Muscle layer of duodenum (tissue), 2 donors: ENCODE data around the gene NTF3.
"Not testable (repeated sequence)": the region's sequence is repeated elsewhere in the genome, so short reads cannot be mapped to it uniquely, and the experiment has no call there.

Source experiments
- H3K27ac ChIP-seq: one replicate; pipeline ENCODE4 v1.7.0; 2013; ENCODE audit warnings: mild to moderate bottlenecking, low read length
- H3K27me3 ChIP-seq: one replicate; pipeline ENCODE4 v1.7.0; 2013; ENCODE audit warnings: low read depth, mild to moderate bottlenecking, control low read depth, low read length
- H3K36me3 ChIP-seq, 2 donors: one replicate each; pipeline ENCODE4 v1.7.0; 2013; ENCODE audit warnings: low read length in 2 of 2, control low read depth in 1 of 2, mild to moderate bottlenecking in 1 of 2; ENCODE audit not compliant: insufficient read depth in 2 of 2, control insufficient read depth in 1 of 2
- H3K4me1 ChIP-seq, 2 donors: one replicate each; pipeline ENCODE4 v1.7.0; 2013; ENCODE audit warnings: low read length in 2 of 2, mild to moderate bottlenecking in 2 of 2, control low read depth in 1 of 2, moderate library complexity in 1 of 2; ENCODE audit not compliant: insufficient read depth in 2 of 2, control insufficient read depth in 1 of 2
- H3K4me3 ChIP-seq, 2 donors: one replicate each; pipeline ENCODE4 v1.7.0; 2013; ENCODE audit warnings: low read length in 2 of 2, low read depth in 1 of 2, mild to moderate bottlenecking in 1 of 2
- H3K9me3 ChIP-seq, 2 donors: one replicate each; pipeline ENCODE4 v1.7.0; 2013; ENCODE audit warnings: low read length in 2 of 2, control low read depth in 1 of 2, mild to moderate bottlenecking in 1 of 2; ENCODE audit not compliant: control insufficient read depth in 1 of 2
- donor health status: healthy.

Gene NTF3

DNA sequence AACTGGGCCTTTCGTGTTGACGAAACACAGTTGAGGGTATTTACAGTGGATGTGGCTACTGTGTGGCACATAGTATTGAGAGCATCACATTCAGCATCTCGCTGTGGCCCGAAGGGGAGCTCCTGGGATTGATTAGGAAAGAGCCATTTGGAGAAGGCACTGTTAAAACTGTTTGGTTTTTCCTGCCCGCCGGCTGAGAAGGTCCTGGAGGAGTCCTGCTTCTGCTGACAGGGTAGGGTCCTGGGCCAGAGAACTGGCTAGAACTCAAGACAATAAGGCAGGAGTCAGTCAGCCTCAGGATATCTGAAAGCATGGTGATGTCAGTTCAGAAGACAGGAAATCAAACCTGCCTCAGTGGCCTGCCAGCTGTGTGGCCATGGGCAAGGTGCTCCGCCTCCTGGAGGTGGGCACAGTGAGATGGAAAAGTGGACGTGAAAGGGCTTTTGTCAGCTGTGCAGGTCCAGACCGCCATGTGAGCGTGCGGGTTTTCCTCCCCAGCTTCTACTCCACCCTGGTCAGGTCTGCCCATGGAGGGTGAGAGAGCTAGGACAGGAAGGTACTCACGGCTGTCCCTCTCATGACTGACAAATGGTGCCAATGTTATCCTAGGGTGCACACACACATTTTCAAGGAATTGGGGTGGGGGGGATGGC, 92.3 kb downstream of the NTF3 start:
- H3K4me3 ChIP-seq = no peak overlapping the region
- no peaks in the 10 kb centered on the region for H3K36me3 ChIP-seq
- no peaks in the 10 kb centered on the region for H3K4me1 ChIP-seq
- no peaks in the 10 kb centered on the region for H3K9me3 ChIP-seq
- H3K27me3 ChIP-seq = no peaks in the 10 kb centered on the region
- no peak overlapping the region for H3K27ac ChIP-seq

DNA sequence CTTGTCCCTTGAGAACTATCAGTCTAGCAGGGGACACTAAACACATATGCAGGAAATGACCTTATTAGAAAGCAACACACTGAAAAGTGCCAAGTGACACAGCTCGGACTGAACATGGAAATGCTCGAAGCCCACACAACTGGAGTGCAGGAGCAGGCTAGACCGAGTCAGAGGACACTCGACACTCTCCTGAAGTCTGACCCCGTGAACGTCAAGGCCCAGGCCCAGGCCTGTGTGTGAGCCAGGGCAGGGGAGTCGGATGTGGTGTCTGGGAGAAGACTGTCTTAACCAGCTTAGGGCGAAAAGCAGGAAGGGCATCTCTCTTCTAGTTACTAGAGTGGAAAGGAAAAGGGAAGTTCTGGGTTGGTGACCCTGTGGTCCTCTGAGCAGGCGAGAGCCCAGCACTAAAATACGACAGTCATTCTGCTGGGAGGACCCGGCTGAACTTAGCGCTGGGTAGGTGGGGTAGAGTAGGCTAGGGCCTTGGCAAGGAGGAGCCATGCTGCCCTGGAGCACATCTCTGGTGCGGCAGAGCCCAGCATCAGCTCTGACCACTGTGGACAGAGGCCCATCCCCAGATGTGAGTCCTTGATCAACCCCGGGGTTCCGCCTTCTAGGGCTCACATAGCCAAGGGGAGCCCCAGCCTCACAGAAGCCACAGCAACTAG, 93.0 kb downstream of the NTF3 start:
- Histone ChIP-seq H3K4me3 (no peak overlapping the region), H3K36me3 (no peaks in the 10 kb centered on the region), H3K27me3 (no peaks in the 10 kb centered on the region), H3K9me3 (no peaks in the 10 kb centered on the region), H3K27ac (no peak overlapping the region), H3K4me1 (no peaks in the 10 kb centered on the region)

DNA sequence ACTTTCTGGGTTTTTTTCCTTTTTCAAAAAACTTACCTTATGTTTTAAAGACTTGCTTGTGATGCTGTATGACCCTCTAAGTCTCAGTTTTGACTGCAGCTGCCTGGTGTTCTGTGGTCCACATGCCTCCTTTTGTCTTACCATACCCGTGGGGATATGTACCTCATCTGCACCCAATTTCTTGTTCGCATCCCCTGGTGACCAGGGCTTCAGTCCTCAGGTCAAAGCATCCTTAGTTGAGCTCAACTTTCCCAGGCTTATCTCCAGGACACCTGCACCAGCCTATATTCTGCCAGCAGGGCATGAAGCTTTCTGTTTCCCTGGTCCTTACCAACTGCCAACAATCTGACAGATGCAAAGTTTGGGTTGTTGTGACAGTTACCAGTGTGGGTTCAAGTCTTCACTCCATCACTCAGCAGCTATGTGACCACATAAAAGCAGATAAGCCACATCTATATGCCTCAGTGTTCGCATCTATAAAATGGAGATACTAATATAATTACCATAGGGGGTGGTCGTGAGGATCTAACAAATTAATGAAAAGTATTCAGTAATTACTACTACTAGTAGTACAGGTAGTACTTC, 94.0 kb downstream of the NTF3 start:
- H3K4me1 ChIP-seq = no peaks in the 10 kb centered on the region
- no peak overlapping the region for H3K27ac ChIP-seq
- no peaks in the 10 kb centered on the region for H3K9me3 ChIP-seq
- H3K36me3 ChIP-seq = no peaks in the 10 kb centered on the region
- no peak overlapping the region for H3K4me3 ChIP-seq
- H3K27me3 ChIP-seq = no peaks in the 10 kb centered on the region

DNA sequence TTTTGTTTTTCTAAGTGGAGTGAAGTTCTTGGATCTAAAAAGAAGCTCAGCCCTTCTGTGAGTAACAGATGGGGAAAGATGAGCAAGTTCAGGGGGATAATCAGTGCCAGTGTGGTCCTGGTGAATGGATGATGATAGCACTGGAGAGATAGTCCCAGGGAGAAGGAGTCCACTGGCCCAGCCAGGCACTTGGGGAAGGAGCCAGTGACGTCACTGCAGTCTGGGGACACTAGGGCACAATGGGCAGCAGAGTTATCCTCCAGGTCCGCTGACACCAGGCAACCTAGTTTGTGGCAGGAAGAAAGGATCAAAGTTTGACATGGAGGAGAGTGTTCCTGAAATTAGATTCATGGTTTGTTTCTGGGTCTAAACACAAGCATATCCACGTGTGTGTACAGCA, 101.5 kb downstream of the NTF3 start:
- Histone ChIP-seq H3K4me3 (no peak overlapping the region), H3K36me3 (no peaks in the 10 kb centered on the region), H3K27ac (no peak overlapping the region), H3K4me1 (no peaks in the 10 kb centered on the region), H3K27me3 (no peaks in the 10 kb centered on the region), H3K9me3 (no peaks in the 10 kb centered on the region)

DNA sequence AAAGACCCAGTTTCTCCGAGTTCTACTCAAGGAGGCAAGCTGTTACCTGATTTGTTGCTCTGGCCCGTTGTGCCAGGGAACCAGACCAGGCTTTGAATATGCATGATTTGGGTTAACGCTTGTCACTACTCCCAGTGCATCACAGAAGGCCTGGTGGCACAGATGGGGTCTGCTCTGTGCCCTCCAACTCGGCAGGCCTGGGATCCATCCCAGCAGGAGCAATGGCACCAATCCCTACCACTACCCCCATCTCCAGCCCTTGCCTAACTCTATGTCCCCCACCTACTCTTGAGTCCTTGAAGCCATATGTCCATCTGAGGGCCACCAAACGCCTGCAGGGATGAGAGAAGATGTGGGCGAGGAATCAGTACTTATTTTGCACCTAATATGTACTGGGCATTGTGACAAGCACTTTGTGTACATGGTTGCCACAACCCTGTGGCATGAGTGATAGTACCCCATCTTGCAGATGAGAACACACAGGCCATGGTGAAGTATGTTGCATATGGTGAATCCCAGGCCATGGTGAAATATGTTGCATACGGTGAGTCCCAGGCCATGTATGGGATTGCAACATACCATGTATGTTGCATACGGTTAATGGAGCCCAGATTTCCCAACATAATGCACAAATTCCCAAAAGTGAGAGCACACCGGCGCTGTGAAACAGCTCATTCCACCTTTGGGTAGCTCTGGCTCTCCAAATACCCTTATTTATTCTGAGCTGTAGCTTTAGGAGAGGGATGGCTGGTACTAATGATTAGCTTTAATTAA, 102.7 kb downstream of the NTF3 start:
- H3K4me3 ChIP-seq = no peak overlapping the region
- H3K27ac ChIP-seq = no peak overlapping the region
- no peaks in the 10 kb centered on the region for H3K9me3 ChIP-seq
- H3K4me1 ChIP-seq = no peaks in the 10 kb centered on the region
- no peaks in the 10 kb centered on the region for H3K36me3 ChIP-seq
- no peaks in the 10 kb centered on the region for H3K27me3 ChIP-seq

DNA sequence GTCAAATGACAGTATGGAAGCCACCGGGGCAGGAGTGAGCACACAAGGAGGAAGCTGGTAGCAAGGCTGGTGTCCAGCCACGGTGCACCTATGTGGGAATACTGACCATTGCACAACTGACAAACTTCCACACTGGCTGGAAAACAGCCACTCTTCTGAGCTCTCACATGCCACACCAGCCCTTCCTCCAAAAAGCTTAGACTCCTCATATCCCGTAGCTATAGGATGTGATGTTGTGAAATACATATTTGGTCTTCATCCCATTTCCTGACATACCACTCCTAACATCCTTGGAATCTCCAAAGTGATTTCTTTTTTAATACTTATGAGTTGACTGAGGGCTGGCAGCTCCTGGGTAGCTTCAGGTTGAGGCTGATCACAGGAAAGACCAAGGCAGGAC, 103.6 kb downstream of the NTF3 start:
- Histone ChIP-seq H3K9me3 (no peaks in the 10 kb centered on the region), H3K36me3 (no peaks in the 10 kb centered on the region), H3K27ac (no peak overlapping the region), H3K27me3 (no peaks in the 10 kb centered on the region), H3K4me1 (no peaks in the 10 kb centered on the region), H3K4me3 (no peak overlapping the region)

DNA sequence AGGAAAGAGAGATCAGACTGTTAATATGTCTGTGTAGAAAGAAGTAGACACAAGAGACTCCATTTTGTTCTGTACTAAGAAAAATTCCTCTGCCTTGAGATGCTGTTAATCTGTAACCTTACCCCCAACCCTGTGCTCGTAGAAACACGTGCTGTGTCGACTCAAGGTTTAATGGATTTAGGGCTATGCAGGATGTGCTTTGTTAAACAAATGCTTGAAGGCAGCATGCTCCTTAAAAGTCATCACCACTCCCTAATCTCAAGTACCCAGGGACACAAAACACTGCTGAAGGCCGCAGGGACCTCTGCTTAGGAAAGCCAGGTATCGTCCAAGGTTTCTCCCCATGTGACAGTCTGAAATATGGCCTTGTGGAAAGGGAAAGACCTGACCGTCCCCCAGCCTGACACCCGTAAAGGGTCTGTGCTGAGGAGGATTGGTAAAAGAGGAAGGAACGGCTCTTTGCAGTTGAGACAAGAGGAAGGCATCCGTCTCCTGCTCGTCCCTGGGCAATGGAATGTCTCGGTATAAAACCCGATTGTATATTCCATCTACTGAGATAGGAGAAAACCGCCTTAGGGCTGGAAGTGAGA, 105.2 kb downstream of the NTF3 start:
- not testable (repeated sequence) for H3K4me3 ChIP-seq, H3K27ac ChIP-seq, H3K27me3 ChIP-seq, H3K9me3 ChIP-seq, H3K4me1 ChIP-seq, H3K36me3 ChIP-seq

DNA sequence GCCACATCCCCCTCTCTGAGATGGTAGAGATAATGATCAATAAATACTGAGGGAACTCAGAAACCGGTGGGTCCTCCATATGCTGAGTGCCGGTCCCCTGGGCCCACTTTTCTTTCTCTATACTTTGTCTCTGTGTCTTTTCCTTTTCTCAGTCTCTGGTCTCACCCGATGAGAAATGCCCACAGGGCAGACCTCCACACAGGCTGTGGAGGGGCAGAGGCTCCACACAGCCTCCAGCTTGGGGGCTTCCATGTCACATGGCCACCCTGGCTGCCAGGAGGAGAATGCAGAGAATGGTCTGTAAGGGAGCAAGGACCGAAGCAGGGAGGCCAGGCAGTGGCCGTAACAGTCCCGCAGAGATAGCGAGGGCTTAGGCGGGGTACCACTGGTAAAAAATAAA, 105.9 kb downstream of the NTF3 start:
- Histone ChIP-seq H3K4me1 (no peaks in the 10 kb centered on the region), H3K27ac (no peak overlapping the region), H3K4me3 (no peak overlapping the region), H3K27me3 (no peaks in the 10 kb centered on the region), H3K36me3 (no peaks in the 10 kb centered on the region), H3K9me3 (no peaks in the 10 kb centered on the region)
